ENCODE measurements around the gene KIDINS220.
"Not testable (repeated sequence)": the region's sequence is repeated elsewhere in the genome, so short reads cannot be mapped to it uniquely, and the experiment has no call there.

KIDINS220 gene

GRCh38 chr2:8729939-8730338, 107.5 kb downstream of the KIDINS220 start:
- Mint-ChIP-seq H3K4me3 (no peak overlapping the region), H3K27ac (no peak overlapping the region), H3K9me3 (no peaks in the 10 kb centered on the region), H3K4me1 (ENCODE audit: low read depth) (no peaks in the 10 kb centered on the region), H3K36me3 (ENCODE audit: low read depth) (peaks cover 28% of the 10 kb centered on the region), H3K27me3 (ENCODE audit: low read depth) (no peaks in the 10 kb centered on the region)
- DNase-seq (ENCODE audit: low spot score): no peak

GRCh38 chr2:8729101-8729500, 108.3 kb downstream of the KIDINS220 start:
- not testable (repeated sequence) for H3K9me3 Mint-ChIP-seq; H3K27ac Mint-ChIP-seq; H3K27me3 Mint-ChIP-seq (ENCODE audit: low read depth); DNase-seq (ENCODE audit: low spot score); H3K4me1 Mint-ChIP-seq (ENCODE audit: low read depth); H3K4me3 Mint-ChIP-seq
- peaks cover 28% of the 10 kb centered on the region for H3K36me3 Mint-ChIP-seq (ENCODE audit: low read depth)

GRCh38 chr2:8728305-8729015, 109.0 kb downstream of the KIDINS220 start:
- Mint-ChIP-seq H3K36me3 (ENCODE audit: low read depth) (peaks cover 25% of the 10 kb centered on the region), H3K4me3 (no peak overlapping the region), H3K9me3 (no peaks in the 10 kb centered on the region), H3K4me1 (ENCODE audit: low read depth) (no peaks in the 10 kb centered on the region), H3K27me3 (ENCODE audit: low read depth) (no peaks in the 10 kb centered on the region), H3K27ac (no peak overlapping the region)
- DNase-seq (ENCODE audit: low spot score): no peak

- no peak overlapping the region for H3K27ac Mint-ChIP-seq
- H3K36me3 Mint-ChIP-seq (ENCODE audit: low read depth): peaks cover 8% of the 10 kb centered on the region
- no peak for DNase-seq (ENCODE audit: low spot score)
- no peaks in the 10 kb centered on the region for H3K9me3 Mint-ChIP-seq
- no peaks in the 10 kb centered on the region for H3K4me1 Mint-ChIP-seq (ENCODE audit: low read depth)
- no peak overlapping the region for H3K4me3 Mint-ChIP-seq
- H3K27me3 Mint-ChIP-seq (ENCODE audit: low read depth): no peaks in the 10 kb centered on the region
Observed at GRCh38 chr2:8725838-8726237, 111.6 kb downstream of the KIDINS220 start.

GRCh38 chr2:8722986-8723385, 114.4 kb downstream of the KIDINS220 start:
- no peaks in the 10 kb centered on the region for H3K4me1 Mint-ChIP-seq (ENCODE audit: low read depth)

GRCh38 chr2:8721410-8721809, 116.0 kb downstream of the KIDINS220 start:
- peaks cover 11% of the 10 kb centered on the region for H3K9me3 Mint-ChIP-seq
- H3K27me3 Mint-ChIP-seq (ENCODE audit: low read depth): no peaks in the 10 kb centered on the region
- DNase-seq (ENCODE audit: low spot score): no peak
- no peak overlapping the region for H3K27ac Mint-ChIP-seq
- no peak overlapping the region for H3K4me3 Mint-ChIP-seq
- no peaks in the 10 kb centered on the region for H3K4me1 Mint-ChIP-seq (ENCODE audit: low read depth)
- no peaks in the 10 kb centered on the region for H3K36me3 Mint-ChIP-seq (ENCODE audit: low read depth)

More at GRCh38 chr2:8722986-8723385, 114.4 kb downstream of the KIDINS220 start:
- Mint-ChIP-seq H3K4me3 (no peak overlapping the region), H3K27me3 (ENCODE audit: low read depth) (no peaks in the 10 kb centered on the region), H3K36me3 (ENCODE audit: low read depth) (no peaks in the 10 kb centered on the region), H3K9me3 (no peaks in the 10 kb centered on the region), H3K27ac (no peak overlapping the region)
- DNase-seq (ENCODE audit: low spot score): no peak

GRCh38 chr2:8720741-8721140, 116.7 kb downstream of the KIDINS220 start:
- Mint-ChIP-seq H3K4me3 (no peak overlapping the region), H3K9me3 (peaks cover 16% of the 10 kb centered on the region), H3K4me1 (ENCODE audit: low read depth) (no peaks in the 10 kb centered on the region), H3K27ac (no peak overlapping the region), H3K36me3 (ENCODE audit: low read depth) (no peaks in the 10 kb centered on the region), H3K27me3 (ENCODE audit: low read depth) (no peaks in the 10 kb centered on the region)
- no peak for DNase-seq (ENCODE audit: low spot score)

- Mint-ChIP-seq H3K4me1 (ENCODE audit: low read depth) (no peaks in the 10 kb centered on the region), H3K4me3 (no peak overlapping the region), H3K27ac (no peak overlapping the region), H3K36me3 (ENCODE audit: low read depth) (no peaks in the 10 kb centered on the region), H3K27me3 (ENCODE audit: low read depth) (no peaks in the 10 kb centered on the region), H3K9me3 (peaks cover 21% of the 10 kb centered on the region)
- DNase-seq (ENCODE audit: low spot score): no peak
Observed at GRCh38 chr2:8719528-8719927, 117.9 kb downstream of the KIDINS220 start.

GRCh38 chr2:8714971-8715370, 122.4 kb downstream of the KIDINS220 start:
- no peaks in the 10 kb centered on the region for H3K36me3 Mint-ChIP-seq (ENCODE audit: low read depth)
- no peaks in the 10 kb centered on the region for H3K4me1 Mint-ChIP-seq (ENCODE audit: low read depth)
- no peak for DNase-seq (ENCODE audit: low spot score)
- no peak overlapping the region for H3K4me3 Mint-ChIP-seq
- peaks cover 22% of the 10 kb centered on the region for H3K9me3 Mint-ChIP-seq
- no peak overlapping the region for H3K27ac Mint-ChIP-seq
- no peaks in the 10 kb centered on the region for H3K27me3 Mint-ChIP-seq (ENCODE audit: low read depth)

- Mint-ChIP-seq H3K4me1 (ENCODE audit: low read depth) (no peaks in the 10 kb centered on the region), H3K36me3 (ENCODE audit: low read depth) (no peaks in the 10 kb centered on the region), H3K9me3 (peaks cover 22% of the 10 kb centered on the region), H3K4me3 (no peak overlapping the region), H3K27ac (no peak overlapping the region), H3K27me3 (ENCODE audit: low read depth) (peaks cover 2% of the 10 kb centered on the region)
- DNase-seq (ENCODE audit: low spot score): no peak
Observed at GRCh38 chr2:8714283-8714682, 123.1 kb downstream of the KIDINS220 start.

- no peak overlapping the region for H3K27ac Mint-ChIP-seq
- H3K27me3 Mint-ChIP-seq (ENCODE audit: low read depth): peaks cover 2% of the 10 kb centered on the region
- H3K9me3 Mint-ChIP-seq: peaks cover 13% of the 10 kb centered on the region
- DNase-seq (ENCODE audit: low spot score): no peak
- H3K4me1 Mint-ChIP-seq (ENCODE audit: low read depth): peaks cover 6% of the 10 kb centered on the region
- no peak overlapping the region for H3K4me3 Mint-ChIP-seq
- no peaks in the 10 kb centered on the region for H3K36me3 Mint-ChIP-seq (ENCODE audit: low read depth)
Observed at GRCh38 chr2:8710951-8711350, 126.5 kb downstream of the KIDINS220 start.

- peaks cover 2% of the 10 kb centered on the region for H3K27me3 Mint-ChIP-seq (ENCODE audit: low read depth)
- no peak overlapping the region for H3K4me3 Mint-ChIP-seq
- H3K4me1 Mint-ChIP-seq (ENCODE audit: low read depth): peaks cover 6% of the 10 kb centered on the region
- H3K27ac Mint-ChIP-seq: no peak overlapping the region
- H3K36me3 Mint-ChIP-seq (ENCODE audit: low read depth): no peaks in the 10 kb centered on the region
- peaks cover 7% of the 10 kb centered on the region for H3K9me3 Mint-ChIP-seq
- no peak for DNase-seq (ENCODE audit: low spot score)
Observed at GRCh38 chr2:8709611-8710010, 127.8 kb downstream of the KIDINS220 start.

- H3K4me3 Mint-ChIP-seq: no peak overlapping the region
- no peaks in the 10 kb centered on the region for H3K36me3 Mint-ChIP-seq (ENCODE audit: low read depth)
- no peak for DNase-seq (ENCODE audit: low spot score)
Observed at GRCh38 chr2:8704906-8705305, 132.5 kb downstream of the KIDINS220 start.

GRCh38 chr2:8701681-8702379, 135.6 kb downstream of the KIDINS220 start:
- DNase-seq (ENCODE audit: low spot score): no peak
- H3K4me1 Mint-ChIP-seq (ENCODE audit: low read depth): no peaks in the 10 kb centered on the region
- no peaks in the 10 kb centered on the region for H3K9me3 Mint-ChIP-seq
- no peaks in the 10 kb centered on the region for H3K36me3 Mint-ChIP-seq (ENCODE audit: low read depth)
- H3K27me3 Mint-ChIP-seq (ENCODE audit: low read depth): peaks cover 3% of the 10 kb centered on the region
- no peak overlapping the region for H3K27ac Mint-ChIP-seq
- H3K4me3 Mint-ChIP-seq: no peak overlapping the region

More at GRCh38 chr2:8704906-8705305, 132.5 kb downstream of the KIDINS220 start:
- Mint-ChIP-seq H3K27me3 (ENCODE audit: low read depth) (peaks cover 2% of the 10 kb centered on the region), H3K4me1 (ENCODE audit: low read depth) (peaks cover 6% of the 10 kb centered on the region), H3K27ac (no peak overlapping the region), H3K9me3 (peaks cover 5% of the 10 kb centered on the region)

Measured in T-helper 2 cell treated with Interferon-gamma antibody and Interleukin-4, amounts not matched to agents 5 μg/mL and 100 μg/mL, for 36 hours (primary cell).